Putamen (tissue), 1 donor: ENCODE data around the gene PKD2L2.
"Not testable (repeated sequence)": the region's sequence is repeated elsewhere in the genome, so short reads cannot be mapped to it uniquely, and the experiment has no call there.

Experiments used
- DNase-seq: peaks from one replicate; pipeline ENCODE4 v3.0.0-alpha.2; 2016; ENCODE audit warnings: low spot score

PKD2L2 gene

DNA sequence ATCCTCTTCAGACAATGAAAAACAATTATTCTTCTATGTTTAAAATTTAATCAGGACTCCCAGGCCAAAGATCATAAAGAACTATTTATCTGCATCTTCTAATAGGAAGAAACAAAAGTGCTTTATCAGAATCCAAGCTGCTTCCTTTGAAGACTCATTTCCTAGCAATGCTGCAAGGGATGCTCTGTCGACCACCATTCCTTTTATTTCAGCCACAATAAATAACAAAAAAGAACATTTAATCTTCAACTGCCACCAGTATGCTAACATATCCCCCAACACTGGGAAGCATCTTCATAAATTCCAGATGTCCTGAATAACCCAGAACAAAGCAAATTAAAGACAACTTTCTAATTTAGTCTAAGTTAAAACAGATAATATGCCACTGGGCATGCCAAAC lies 68.7 kb downstream of the PKD2L2 start:
- no peak for DNase-seq

DNA sequence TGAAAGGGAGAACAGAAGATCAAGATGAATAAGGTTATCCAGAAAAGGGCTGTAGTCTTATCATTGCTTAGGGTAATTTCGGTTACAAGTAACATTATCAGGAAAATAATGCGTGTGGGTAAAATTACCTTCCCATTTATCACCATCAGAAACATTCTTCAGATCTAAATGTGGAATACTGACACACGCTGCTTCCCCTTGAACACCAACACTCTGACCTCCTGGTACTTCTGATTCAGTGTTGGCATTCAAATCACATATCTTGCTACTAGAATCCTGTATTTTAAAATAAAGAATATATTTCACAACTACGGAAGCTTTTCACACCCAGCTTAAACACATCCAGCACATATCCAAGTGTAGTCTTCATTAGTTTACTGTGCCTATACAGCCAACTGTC lies 70.2 kb downstream of the PKD2L2 start:
- no peak for DNase-seq

DNA sequence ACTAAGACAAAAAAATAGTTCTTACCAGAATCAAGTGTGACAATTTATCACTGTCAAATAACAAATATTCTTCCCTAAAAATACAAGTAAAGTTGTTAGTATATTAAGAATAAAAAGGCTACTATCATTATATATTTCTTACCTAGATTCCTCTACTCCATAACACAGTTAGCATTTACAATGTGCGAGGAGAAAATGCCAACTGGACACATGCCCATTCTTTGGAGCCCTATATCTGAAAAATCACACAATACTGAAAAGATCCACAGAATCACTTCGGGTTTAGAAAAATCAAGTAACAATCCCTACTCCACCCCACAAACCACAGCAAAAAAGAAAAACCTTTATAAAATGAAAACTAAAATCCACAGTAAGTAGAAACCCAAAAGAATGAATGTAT lies 70.9 kb downstream of the PKD2L2 start:
- no peak for DNase-seq

DNA sequence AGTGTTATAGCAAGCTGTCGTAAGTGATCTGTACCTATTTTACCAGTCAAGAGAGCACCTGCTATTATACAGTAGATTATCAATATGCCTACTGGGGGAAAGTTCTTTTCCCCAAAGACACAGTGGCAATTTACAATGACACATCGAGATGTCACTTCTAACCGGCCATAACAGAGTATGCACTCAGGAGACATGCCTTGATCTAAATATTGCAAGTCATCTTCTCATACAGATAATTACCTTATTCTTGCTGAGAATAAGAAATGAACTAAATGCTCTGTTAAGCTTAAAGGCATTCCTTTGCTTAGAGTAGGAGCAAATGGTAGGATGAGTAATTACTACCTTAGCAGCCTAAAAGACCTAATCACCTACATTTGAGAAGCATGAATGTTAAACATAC lies 71.6 kb downstream of the PKD2L2 start:
- no peak for DNase-seq

DNA sequence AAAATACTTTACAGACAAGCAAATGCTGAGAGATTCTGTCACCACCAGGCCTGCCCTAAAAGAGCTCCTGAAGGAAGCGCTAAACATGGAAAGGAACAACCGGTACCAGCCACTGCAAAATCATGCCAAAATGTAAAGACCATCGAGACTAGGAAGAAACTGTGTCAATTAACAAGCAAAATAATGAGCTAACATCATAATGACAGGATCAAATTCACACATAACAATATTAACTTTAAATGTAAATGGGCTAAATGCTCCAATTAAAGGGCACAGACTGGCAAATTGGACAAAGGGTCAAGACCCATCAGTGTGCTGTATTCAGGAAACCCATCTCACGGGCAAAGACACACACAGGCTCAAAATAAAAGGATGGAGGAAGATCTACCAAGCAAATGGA lies 81.1 kb downstream of the PKD2L2 start:
- not testable (repeated sequence) for DNase-seq

DNA sequence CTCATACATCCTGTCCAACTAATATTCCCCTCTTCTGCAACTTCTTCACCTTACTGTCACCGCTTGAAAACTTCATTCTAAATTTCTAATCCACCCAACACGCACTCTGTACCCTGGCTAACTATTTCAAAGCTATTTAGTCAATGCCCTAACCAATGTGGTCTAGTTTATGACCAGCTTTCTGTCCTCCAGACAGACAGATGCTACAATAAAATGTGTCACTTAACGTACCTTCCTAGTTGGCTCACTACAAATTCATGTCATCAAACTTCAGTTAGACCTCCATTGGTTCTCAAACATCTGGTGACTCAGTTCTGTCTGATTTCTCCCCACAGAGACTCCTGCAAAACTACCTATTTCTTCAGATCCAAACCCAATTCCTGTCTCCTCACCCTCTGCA lies 86.0 kb downstream of the PKD2L2 start:
- DNase-seq, result no peak

DNA sequence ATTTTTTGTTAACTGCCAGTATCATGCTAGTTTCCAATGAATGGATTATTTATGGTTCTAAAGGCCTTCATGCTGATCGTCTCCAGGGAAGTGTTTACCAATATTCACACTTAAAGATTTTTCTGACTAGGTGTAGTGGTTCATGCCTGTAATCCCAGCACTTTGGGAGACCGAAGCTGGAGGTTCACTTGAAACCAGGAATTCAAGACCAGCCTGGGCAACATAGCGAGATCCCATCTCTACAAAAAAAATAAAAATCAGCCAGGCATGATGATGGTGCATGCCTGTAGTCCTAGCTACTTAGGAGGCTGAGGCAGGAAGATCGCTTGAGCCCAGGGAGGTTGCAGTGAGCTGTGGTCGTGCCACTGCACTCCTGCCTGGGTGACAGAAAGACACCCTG lies 100.2 kb downstream of the PKD2L2 start:
- DNase-seq, result no peak
